Spleen (tissue), 7 donors: ENCODE results near the gene HACD1.

Source experiments
- POLR2AphosphoS5 ChIP-seq, 3 donors: sonication (generic); formaldehyde crosslinking; IDR thresholded peaks; one replicate each; pipeline ENCODE4 v1.5.1; 2017; ENCODE audit warnings: antibody characterized with exemption in 3 of 3
- TF ChIP-seq, protein P1 (sequence below), 11 experiments: fragments of 200-600 bp in 7 of 11; fragments of 450-650 bp in 4 of 11; sonication (generic) in 4 of 11; IDR thresholded peaks in 8 of 11; conservative IDR thresholded peaks in 3 of 11; 1 replicate in 7 of 11; 2 replicates in 4 of 11; pipeline versions ENCODE4 v1.4.0 to v1.8.0; 2016 to 2021; ENCODE audit warnings: antibody characterized with exemption in 11 of 11, inconsistent platforms in 4 of 11, mild to moderate bottlenecking in 1 of 11
- donor health status: DM: no; HTN: no; CAD: no; lungs with moderate emphysema.
- donor health status: DM: no; HTN: no; CAD: no.
- donor health status: DM: no; HTN: no; CAD: no.

DNA sequence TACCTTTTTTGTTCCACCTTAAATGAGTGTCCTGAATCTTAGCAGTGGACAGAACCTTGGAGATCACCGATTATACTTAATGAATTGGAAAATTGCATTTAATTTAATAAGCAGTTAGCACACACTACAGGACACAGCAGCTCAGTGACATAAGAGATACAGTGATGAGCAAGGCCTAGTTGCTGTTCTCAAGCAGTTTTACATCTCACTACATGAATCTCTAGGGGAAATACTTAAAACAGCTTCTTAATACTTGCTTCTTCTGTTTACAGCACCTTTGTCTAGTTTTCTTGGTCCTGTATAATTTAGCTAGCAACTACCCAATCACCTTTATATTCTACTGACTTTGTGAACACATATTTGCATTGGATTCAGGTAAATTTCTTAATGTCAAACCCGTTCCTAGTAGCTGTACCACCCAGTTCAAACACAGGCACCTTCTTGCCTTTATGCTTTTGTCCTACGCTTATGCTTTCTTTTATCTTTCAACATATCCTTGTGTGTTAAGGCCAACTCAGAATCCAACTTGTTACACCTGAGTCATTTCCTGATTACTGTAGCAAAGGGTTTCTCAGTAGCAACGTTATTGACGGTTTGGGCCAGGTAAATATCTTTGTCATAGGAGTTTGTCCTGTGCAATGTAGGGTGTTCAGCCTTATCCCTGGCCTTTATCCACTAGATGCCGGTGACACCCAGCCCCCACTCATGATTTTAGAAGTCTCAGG, 28.6 kb upstream of the HACD1 start:
- TF ChIP-seq, protein P1, sequence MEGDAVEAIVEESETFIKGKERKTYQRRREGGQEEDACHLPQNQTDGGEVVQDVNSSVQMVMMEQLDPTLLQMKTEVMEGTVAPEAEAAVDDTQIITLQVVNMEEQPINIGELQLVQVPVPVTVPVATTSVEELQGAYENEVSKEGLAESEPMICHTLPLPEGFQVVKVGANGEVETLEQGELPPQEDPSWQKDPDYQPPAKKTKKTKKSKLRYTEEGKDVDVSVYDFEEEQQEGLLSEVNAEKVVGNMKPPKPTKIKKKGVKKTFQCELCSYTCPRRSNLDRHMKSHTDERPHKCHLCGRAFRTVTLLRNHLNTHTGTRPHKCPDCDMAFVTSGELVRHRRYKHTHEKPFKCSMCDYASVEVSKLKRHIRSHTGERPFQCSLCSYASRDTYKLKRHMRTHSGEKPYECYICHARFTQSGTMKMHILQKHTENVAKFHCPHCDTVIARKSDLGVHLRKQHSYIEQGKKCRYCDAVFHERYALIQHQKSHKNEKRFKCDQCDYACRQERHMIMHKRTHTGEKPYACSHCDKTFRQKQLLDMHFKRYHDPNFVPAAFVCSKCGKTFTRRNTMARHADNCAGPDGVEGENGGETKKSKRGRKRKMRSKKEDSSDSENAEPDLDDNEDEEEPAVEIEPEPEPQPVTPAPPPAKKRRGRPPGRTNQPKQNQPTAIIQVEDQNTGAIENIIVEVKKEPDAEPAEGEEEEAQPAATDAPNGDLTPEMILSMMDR (IDR thresholded peaks at IDR 0.05 in 8 of 11, conservative IDR thresholded peaks at IDR 0.05 in 3 of 11), result no peak
- no peak for TF ChIP-seq POLR2AphosphoS5 (IDR thresholded peaks at IDR 0.05)
